K562 treated with DMSO at 1 percent for 12 hours (cell line): ENCODE measurements around the gene SERPINA1. TPM values are rescaled to one million over a fixed set of nuclear protein-coding genes. Genes with fewer than 3 reads are reported as not detected.

Experiments
- total RNA-seq: library from RNA; unstranded; fragments of 300-600 nt; gene quantifications from 2 replicates; pipeline ENCODE4 v1.2.3, GENCODE V29; 2022; ENCODE audit not compliant: insufficient read depth

SERPINA1 gene
- not detected in 2 replicates for total RNA-seq

GRCh38 chr14:94388384-94389103 is at the start of gene SERPINA1:
Gene SERPINA1 (minus strand): TSS chr14:94388602. CDS start chr14:94383237, 5,365 bp downstream.

GRCh38 chr14:94366146-94366915 is 22.1 kb downstream of the SERPINA1 start, which contains the start of gene SERPINA2:
Gene SERPINA2 (minus strand): TSS chr14:94366698.

Other genes starting within 250 kb of the SERPINA1 start
- not detected in 2 replicates for gene PPP4R4, start 214.3 kb downstream of the SERPINA1 start, total RNA-seq
- not detected in 2 replicates for gene SERPINA10, start 95.3 kb downstream of the SERPINA1 start, total RNA-seq
- not detected in 2 replicates for gene SERPINA6, start 65.3 kb downstream of the SERPINA1 start, total RNA-seq
- gene SERPINA2, start 21.9 kb downstream of the SERPINA1 start, total RNA-seq = not detected in 2 replicates
- not detected in 2 replicates for gene SERPINA11, start 64.2 kb upstream of the SERPINA1 start, total RNA-seq
- gene SERPINA9, start 87.6 kb upstream of the SERPINA1 start, total RNA-seq = not detected in 2 replicates
- gene SERPINA12, start 120.9 kb upstream of the SERPINA1 start, total RNA-seq = not detected in 2 replicates
- gene SERPINA4, start 172.8 kb upstream of the SERPINA1 start, total RNA-seq = not detected in 2 replicates
- not detected in 2 replicates for gene SERPINA5, start 192.8 kb upstream of the SERPINA1 start, total RNA-seq
- gene SERPINA3, start 223.8 kb upstream of the SERPINA1 start, total RNA-seq = not detected in 2 replicates